ENCODE measurements around the gene TMEM259. TPM values are rescaled to one million over a fixed set of nuclear protein-coding genes. Genes with fewer than 3 reads are reported as not detected.

TMEM259 gene
- total and polyA plus RNA-seq, 9 of the 15 experiments (the other 6 are each of a cell fraction or from before 2014, with no cell fraction given): 0.52 to 231 (median 63.6) TPM

- TF ChIP-seq FOXO4 (CRISPR knock-in tag; IDR thresholded peaks at IDR 0.05) (no peak), ZNF830 (CRISPR knock-in tag; IDR thresholded peaks at IDR 0.05) (no peak), ZBTB1 (CRISPR knock-in tag; IDR thresholded peaks at IDR 0.05; ENCODE audit: borderline replicate concordance, low read depth) (no peak), CCNT2 (IDR thresholded peaks at IDR 0.05; ENCODE audit: borderline replicate concordance, extremely low read depth, insufficient read length, low read depth, low read length) (peak; percentile 48), ETS2 (tag; IDR thresholded peaks at IDR 0.05; ENCODE audit: borderline replicate concordance, poor library complexity, severe bottlenecking) (no peak), ZNF551 (CRISPR knock-in tag; IDR thresholded peaks at IDR 0.05) (no peak), ZNF780A (CRISPR knock-in tag; IDR thresholded peaks at IDR 0.05) (no peak), BRF1 (IDR thresholded peaks at IDR 0.05; ENCODE audit: borderline replicate concordance, extremely low read depth, insufficient read length) (no peak), DIDO1 (tag; IDR thresholded peaks at IDR 0.05; ENCODE audit: low read depth) (no peak), BCOR (IDR thresholded peaks at IDR 0.05) (peak; percentile 76), ZNF655 (CRISPR knock-in tag; IDR thresholded peaks at IDR 0.05) (no peak), ZNF398 (CRISPR knock-in tag; IDR thresholded peaks at IDR 0.05) (no peak), NR2C2 (CRISPR knock-in tag; IDR thresholded peaks at IDR 0.05) (no peak), NR2C2 (tag; IDR thresholded peaks at IDR 0.05) (no peak), ZMIZ1 (IDR thresholded peaks at IDR 0.05; ENCODE audit: low read depth in 2 of 2, low read length in 2 of 2) (no peak), ARID3A (IDR thresholded peaks at IDR 0.05; ENCODE audit: borderline replicate concordance, low read depth, low read length) (no peak)
Measured at GRCh38 chr19:1041835-1042685, 21.1 kb upstream of the TMEM259 start (continued).
